Measurements from ENCODE around the gene CD99L2.

The CD99L2 gene, protein sequence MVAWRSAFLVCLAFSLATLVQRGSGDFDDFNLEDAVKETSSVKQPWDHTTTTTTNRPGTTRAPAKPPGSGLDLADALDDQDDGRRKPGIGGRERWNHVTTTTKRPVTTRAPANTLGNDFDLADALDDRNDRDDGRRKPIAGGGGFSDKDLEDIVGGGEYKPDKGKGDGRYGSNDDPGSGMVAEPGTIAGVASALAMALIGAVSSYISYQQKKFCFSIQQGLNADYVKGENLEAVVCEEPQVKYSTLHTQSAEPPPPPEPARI

GRCh38 chrX:150898343-150899190 lies at the start of gene CD99L2:
CD99L2 (minus strand) TSS chrX:150898668; CDS start chrX:150898588, 80 bp downstream.
- no peaks in the 10 kb centered on the region for H3K9me3 ChIP-seq (ENCODE audit: control insufficient read depth, insufficient read depth, low read length)
- peak within 1 kb of the TSS; percentile 81 for H3K9ac ChIP-seq (ENCODE audit: low read depth, low read length)
- H3K36me3 ChIP-seq (ENCODE audit: insufficient read depth, low read length): no peaks in the 10 kb centered on the region
- H3K4me1 ChIP-seq (ENCODE audit: insufficient read depth, low read length): peaks cover 27% of the 10 kb centered on the region; the same call in 1 of the 2 replicates

- Histone ChIP-seq H3K36me3 (ENCODE audit: insufficient read depth, low read length) (no peaks in the 10 kb centered on the region), H3K4me1 (ENCODE audit: insufficient read depth, low read length) (peaks cover 17% of the 10 kb centered on the region), H3K9ac (ENCODE audit: low read depth, low read length) (no peak overlapping the region), H3K9me3 (ENCODE audit: control insufficient read depth, insufficient read depth, low read length) (no peaks in the 10 kb centered on the region)
Observed at GRCh38 chrX:150944233-150944632, 45.8 kb upstream of the CD99L2 start.

DNA sequence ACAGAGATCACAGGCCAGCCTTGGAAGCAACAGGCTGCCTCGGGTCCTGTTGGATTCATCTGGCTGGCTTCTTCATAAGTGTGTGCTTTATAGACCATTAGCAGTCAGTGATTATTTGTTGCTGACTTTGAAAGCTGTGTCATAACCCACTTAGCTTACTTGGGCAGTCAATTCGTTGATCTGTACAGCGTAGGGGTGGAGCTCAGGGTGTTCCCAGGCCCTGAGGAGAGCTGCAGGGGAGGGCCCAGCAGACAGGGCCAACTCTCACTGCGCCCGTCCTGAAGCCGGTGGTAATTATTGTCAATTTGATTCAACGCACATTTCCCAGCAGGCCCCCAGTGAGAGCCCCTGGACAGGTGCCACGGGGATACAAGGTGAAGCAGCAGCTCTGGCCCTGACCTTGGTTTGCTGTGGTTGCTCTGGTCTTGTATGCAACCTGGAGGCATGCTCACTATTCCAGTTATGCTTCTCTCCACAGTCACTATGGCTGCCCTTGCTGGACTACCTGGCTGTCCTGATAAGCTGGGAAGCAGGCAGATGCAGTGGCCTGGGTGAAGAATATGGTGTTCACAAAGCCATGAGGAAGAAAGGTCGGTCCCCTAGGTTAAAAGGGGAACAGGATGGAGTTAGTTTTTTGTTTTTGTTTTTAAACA lies 44.6 kb upstream of the CD99L2 start:
- no peaks in the 10 kb centered on the region for H3K9me3 ChIP-seq (ENCODE audit: control insufficient read depth, insufficient read depth, low read length)
- H3K36me3 ChIP-seq (ENCODE audit: insufficient read depth, low read length): no peaks in the 10 kb centered on the region
- no peak overlapping the region for H3K9ac ChIP-seq (ENCODE audit: low read depth, low read length)
- H3K4me1 ChIP-seq (ENCODE audit: insufficient read depth, low read length): peaks cover 17% of the 10 kb centered on the region

GRCh38 chrX:150941580-150941979 lies 43.1 kb upstream of the CD99L2 start:
- H3K9ac ChIP-seq (ENCODE audit: low read depth, low read length): no peak overlapping the region
- peaks cover 2% of the 10 kb centered on the region; the same call in 1 of the 2 replicates for H3K36me3 ChIP-seq (ENCODE audit: insufficient read depth, low read length)
- H3K4me1 ChIP-seq (ENCODE audit: insufficient read depth, low read length): peaks cover 17% of the 10 kb centered on the region
- peaks cover 4% of the 10 kb centered on the region; the same call in 1 of the 2 replicates for H3K9me3 ChIP-seq (ENCODE audit: control insufficient read depth, insufficient read depth, low read length)

DNA sequence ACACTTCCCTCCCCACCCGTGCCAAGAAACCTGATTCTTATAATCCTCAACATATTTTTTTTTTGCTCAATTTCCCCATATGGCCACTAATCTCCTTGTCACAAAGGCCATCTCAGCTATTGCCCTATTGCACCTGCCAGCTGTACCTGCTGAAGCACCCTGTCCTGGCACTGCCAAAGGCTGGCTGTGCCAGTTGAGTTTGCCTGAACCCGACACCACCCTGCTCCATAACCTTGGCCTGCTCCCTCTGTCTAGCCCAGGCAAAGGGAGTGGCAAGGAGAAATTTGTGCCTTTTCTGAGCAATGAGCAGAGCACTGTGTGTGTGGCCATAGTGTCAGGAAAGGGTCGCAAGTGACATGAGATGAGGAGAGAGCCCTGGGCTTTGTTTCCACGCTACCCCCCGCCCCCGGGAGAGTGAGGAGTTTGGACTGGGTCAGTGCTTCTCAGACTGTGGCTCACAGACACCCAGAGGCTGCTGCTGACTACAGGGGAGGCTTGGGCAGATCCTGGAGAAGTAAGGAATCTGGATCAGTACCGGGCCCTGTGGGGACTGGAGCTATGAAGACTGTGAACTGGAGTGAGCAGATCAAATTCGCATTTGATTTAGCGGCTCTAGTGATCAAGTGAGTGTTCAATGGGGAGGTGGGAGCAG lies 42.5 kb upstream of the CD99L2 start:
- Histone ChIP-seq H3K9ac (ENCODE audit: low read depth, low read length) (no peak overlapping the region), H3K9me3 (ENCODE audit: control insufficient read depth, insufficient read depth, low read length) (peaks cover 4% of the 10 kb centered on the region; the same call in 1 of the 2 replicates), H3K36me3 (ENCODE audit: insufficient read depth, low read length) (peaks cover 2% of the 10 kb centered on the region; the same call in 1 of the 2 replicates), H3K4me1 (ENCODE audit: insufficient read depth, low read length) (peaks cover 17% of the 10 kb centered on the region)

GRCh38 chrX:150936556-150936955 lies 38.1 kb upstream of the CD99L2 start:
- Histone ChIP-seq H3K36me3 (ENCODE audit: insufficient read depth, low read length) (peaks cover 2% of the 10 kb centered on the region; the same call in 1 of the 2 replicates), H3K9me3 (ENCODE audit: control insufficient read depth, insufficient read depth, low read length) (peaks cover 4% of the 10 kb centered on the region; the same call in 1 of the 2 replicates), H3K9ac (ENCODE audit: low read depth, low read length) (no peak overlapping the region), H3K4me1 (ENCODE audit: insufficient read depth, low read length) (peaks cover 29% of the 10 kb centered on the region)

DNA sequence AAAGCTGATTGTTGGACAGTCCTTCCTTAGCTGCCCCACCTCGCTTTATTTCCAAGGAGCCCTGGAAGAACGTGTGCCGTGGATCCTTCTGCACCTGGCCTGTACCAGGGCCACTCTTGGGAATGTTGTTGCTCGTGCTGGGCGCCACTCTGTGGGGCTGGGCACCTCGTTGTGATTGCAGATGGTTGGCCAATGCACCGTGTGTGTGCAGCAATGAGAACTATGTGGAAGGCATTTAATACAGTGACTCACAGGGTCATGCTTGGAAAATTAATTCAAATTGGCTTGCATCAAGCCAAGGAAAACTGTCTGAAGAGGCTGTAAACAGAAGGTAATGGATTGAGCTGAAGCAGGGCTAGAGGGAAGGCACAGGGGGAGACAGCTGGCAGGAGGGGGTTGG lies 37.0 kb upstream of the CD99L2 start:
- Histone ChIP-seq H3K9ac (ENCODE audit: low read depth, low read length) (no peak overlapping the region), H3K36me3 (ENCODE audit: insufficient read depth, low read length) (peaks cover 2% of the 10 kb centered on the region; the same call in 1 of the 2 replicates), H3K9me3 (ENCODE audit: control insufficient read depth, insufficient read depth, low read length) (peaks cover 4% of the 10 kb centered on the region; the same call in 1 of the 2 replicates)

GRCh38 chrX:150934453-150934852 lies 36.0 kb upstream of the CD99L2 start:
- peaks cover 22% of the 10 kb centered on the region for H3K4me1 ChIP-seq (ENCODE audit: insufficient read depth, low read length)
- peaks cover 2% of the 10 kb centered on the region; the same call in 1 of the 2 replicates for H3K36me3 ChIP-seq (ENCODE audit: insufficient read depth, low read length)
- H3K9me3 ChIP-seq (ENCODE audit: control insufficient read depth, insufficient read depth, low read length): peaks cover 4% of the 10 kb centered on the region; the same call in 1 of the 2 replicates
- no peak overlapping the region; the same call in 1 of the 2 replicates for H3K9ac ChIP-seq (ENCODE audit: low read depth, low read length)

More for the DNA sequence above, 37.0 kb upstream of the CD99L2 start:
- peaks cover 22% of the 10 kb centered on the region for H3K4me1 ChIP-seq (ENCODE audit: insufficient read depth, low read length)

- Histone ChIP-seq H3K9ac (ENCODE audit: low read depth, low read length) (no peak overlapping the region; the same call in 1 of the 2 replicates), H3K4me1 (ENCODE audit: insufficient read depth, low read length) (peaks cover 22% of the 10 kb centered on the region), H3K36me3 (ENCODE audit: insufficient read depth, low read length) (peaks cover 2% of the 10 kb centered on the region; the same call in 1 of the 2 replicates), H3K9me3 (ENCODE audit: control insufficient read depth, insufficient read depth, low read length) (peaks cover 4% of the 10 kb centered on the region; the same call in 1 of the 2 replicates)
Observed at GRCh38 chrX:150933945-150934350, 35.5 kb upstream of the CD99L2 start.

GRCh38 chrX:150929058-150929457 lies 30.6 kb upstream of the CD99L2 start:
- no peaks in the 10 kb centered on the region; the same call in 1 of the 2 replicates for H3K9me3 ChIP-seq (ENCODE audit: control insufficient read depth, insufficient read depth, low read length)
- H3K9ac ChIP-seq (ENCODE audit: low read depth, low read length): no peak overlapping the region
- no peaks in the 10 kb centered on the region for H3K36me3 ChIP-seq (ENCODE audit: insufficient read depth, low read length)
- peaks cover 15% of the 10 kb centered on the region for H3K4me1 ChIP-seq (ENCODE audit: insufficient read depth, low read length)

- no peaks in the 10 kb centered on the region for H3K36me3 ChIP-seq (ENCODE audit: insufficient read depth, low read length)
- H3K9ac ChIP-seq (ENCODE audit: low read depth, low read length): no peak overlapping the region
- peaks cover 8% of the 10 kb centered on the region; the same call in 1 of the 2 replicates for H3K4me1 ChIP-seq (ENCODE audit: insufficient read depth, low read length)
- H3K9me3 ChIP-seq (ENCODE audit: control insufficient read depth, insufficient read depth, low read length): no peaks in the 10 kb centered on the region; the same call in 1 of the 2 replicates
Observed at GRCh38 chrX:150926791-150927190, 28.3 kb upstream of the CD99L2 start.

DNA sequence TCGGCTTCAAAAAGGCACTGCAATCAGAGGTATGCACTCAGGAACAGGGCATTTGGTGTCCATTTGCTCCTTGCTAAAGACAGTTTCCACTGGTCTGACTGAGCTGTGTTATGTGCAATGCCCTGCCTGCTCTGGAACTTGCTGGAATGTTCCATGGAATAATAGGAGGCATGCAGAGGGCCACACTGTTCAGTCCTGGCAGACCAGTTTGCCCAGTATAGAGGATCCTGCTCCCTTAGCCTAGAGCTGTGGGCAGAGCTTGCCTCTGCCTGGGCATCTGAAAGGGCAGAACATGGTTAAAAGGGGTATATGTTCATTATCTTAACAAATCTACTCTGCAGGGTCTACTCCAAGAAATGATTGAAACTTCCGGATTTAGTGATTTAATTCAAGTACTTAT lies 27.8 kb upstream of the CD99L2 start:
- Histone ChIP-seq H3K9ac (ENCODE audit: low read depth, low read length) (no peak overlapping the region), H3K4me1 (ENCODE audit: insufficient read depth, low read length) (peaks cover 8% of the 10 kb centered on the region; the same call in 1 of the 2 replicates), H3K36me3 (ENCODE audit: insufficient read depth, low read length) (no peaks in the 10 kb centered on the region), H3K9me3 (ENCODE audit: control insufficient read depth, insufficient read depth, low read length) (no peaks in the 10 kb centered on the region; the same call in 1 of the 2 replicates)

DNA sequence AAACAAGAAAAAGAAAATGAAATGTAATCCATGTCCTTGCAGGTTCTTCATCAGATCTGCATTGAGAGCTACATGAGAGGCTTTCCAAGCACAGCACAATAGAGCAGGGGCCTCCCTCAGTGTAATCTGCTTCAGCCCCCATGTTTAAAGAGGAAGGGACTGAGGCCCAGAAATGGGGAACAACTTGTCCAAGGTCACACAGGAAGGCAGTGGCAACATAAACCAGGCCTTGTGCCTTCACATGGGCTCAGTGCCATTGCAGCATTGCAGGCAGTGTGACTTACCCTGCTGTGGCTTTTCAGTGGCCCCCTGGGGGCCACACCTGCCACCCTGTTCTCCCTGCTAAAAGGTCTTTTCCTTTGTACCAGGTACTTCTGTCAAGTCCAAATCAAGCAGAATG lies 20.9 kb upstream of the CD99L2 start:
- Histone ChIP-seq H3K36me3 (ENCODE audit: insufficient read depth, low read length) (no peaks in the 10 kb centered on the region), H3K4me1 (ENCODE audit: insufficient read depth, low read length) (no peaks in the 10 kb centered on the region), H3K9me3 (ENCODE audit: control insufficient read depth, insufficient read depth, low read length) (no peaks in the 10 kb centered on the region), H3K9ac (ENCODE audit: low read depth, low read length) (no peak overlapping the region)
